Astrocyte (in vitro differentiated cells and primary cell): ENCODE measurements around the gene SERPINA10.

Source experiments
- EZH2 ChIP-seq: IDR thresholded peaks from 2 replicates; pipeline ENCODE4 v1.6.1; 2012; ENCODE audit warnings: mild to moderate bottlenecking, low read length, inconsistent platforms; ENCODE audit not compliant: insufficient read depth
- TF ChIP-seq, protein P1 (sequence below): IDR thresholded peaks from 2 replicates; pipeline ENCODE4 v1.5.1; 2011; ENCODE audit warnings: low read depth, mild to moderate bottlenecking, inconsistent platforms, low read length, moderate library complexity; ENCODE audit not compliant: insufficient read depth

DNA sequence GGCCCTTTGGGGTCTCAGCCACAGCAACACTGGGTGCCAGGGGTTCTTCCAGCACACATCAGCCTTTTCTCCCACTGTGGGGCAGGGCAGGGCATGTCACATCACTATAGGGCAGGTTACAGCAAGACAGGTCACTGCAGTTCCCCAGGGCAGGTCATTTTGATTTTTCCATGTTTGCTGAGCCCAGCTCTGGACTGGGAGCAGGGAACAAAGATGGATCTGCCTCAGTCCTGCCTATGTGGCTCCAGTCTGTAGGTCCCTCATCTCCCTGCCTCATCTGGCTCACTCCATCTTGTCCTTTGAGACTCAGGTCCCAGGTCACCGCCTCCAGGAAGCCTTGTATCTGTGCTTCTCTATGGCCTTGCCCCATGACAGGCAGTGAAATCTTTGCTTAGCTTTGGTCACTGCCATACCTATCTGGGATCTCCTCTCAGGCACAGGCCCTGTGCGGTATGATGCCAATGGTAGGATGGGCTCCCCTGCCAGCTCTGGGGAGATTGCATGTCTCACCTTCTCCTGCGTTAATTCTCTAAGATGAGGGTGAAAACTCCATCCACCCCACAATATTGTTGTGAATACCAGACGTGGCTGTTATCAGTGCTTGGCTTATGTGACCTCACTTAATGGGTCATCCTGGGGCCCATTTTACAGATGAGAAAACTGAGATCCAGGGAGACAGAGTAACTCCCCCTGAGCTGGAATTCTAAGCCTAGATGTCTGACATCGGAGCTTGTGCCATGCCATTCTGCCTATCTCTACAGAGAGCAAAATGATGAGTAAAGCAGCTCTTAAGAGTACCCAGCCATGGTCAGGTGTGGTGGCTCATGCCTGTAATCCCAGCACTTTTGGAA lies 28.6 kb upstream of the SERPINA10 start:
- TF ChIP-seq, protein P1, sequence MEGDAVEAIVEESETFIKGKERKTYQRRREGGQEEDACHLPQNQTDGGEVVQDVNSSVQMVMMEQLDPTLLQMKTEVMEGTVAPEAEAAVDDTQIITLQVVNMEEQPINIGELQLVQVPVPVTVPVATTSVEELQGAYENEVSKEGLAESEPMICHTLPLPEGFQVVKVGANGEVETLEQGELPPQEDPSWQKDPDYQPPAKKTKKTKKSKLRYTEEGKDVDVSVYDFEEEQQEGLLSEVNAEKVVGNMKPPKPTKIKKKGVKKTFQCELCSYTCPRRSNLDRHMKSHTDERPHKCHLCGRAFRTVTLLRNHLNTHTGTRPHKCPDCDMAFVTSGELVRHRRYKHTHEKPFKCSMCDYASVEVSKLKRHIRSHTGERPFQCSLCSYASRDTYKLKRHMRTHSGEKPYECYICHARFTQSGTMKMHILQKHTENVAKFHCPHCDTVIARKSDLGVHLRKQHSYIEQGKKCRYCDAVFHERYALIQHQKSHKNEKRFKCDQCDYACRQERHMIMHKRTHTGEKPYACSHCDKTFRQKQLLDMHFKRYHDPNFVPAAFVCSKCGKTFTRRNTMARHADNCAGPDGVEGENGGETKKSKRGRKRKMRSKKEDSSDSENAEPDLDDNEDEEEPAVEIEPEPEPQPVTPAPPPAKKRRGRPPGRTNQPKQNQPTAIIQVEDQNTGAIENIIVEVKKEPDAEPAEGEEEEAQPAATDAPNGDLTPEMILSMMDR, result no peak
- no peak for TF ChIP-seq EZH2
